HepG2 (cell line): ENCODE data around the gene FBXW2. TPM values are rescaled to one million over a fixed set of nuclear protein-coding genes. Genes with fewer than 3 reads are reported as not detected.

Experiments
- ARID5B ChIP-seq: IDR thresholded peaks from 2 replicates; pipeline ENCODE4 v1.4.0; 2020; ENCODE audit warnings: mild to moderate bottlenecking, missing genetic modification reagents
- ARNT ChIP-seq: fragments of 450-650 bp; IDR thresholded peaks from 2 replicates; pipeline ENCODE4 v1.6.1; 2017
- CERS6 ChIP-seq: sonication (generic); formaldehyde crosslinking; IDR thresholded peaks from 2 replicates; pipeline ENCODE4 v1.5.0; 2020; ENCODE audit warnings: missing genetic modification reagents
- DPF2 ChIP-seq: sonication (generic); formaldehyde crosslinking; IDR thresholded peaks from 2 replicates; pipeline ENCODE4 v1.4.0; 2020; ENCODE audit warnings: mild to moderate bottlenecking, low read depth, missing genetic modification reagents, borderline replicate concordance
- ISL2 ChIP-seq: sonication (generic); formaldehyde crosslinking; IDR thresholded peaks from 2 replicates; pipeline ENCODE4 v1.5.0; 2020; ENCODE audit warnings: missing genetic modification reagents
- LRRFIP1 ChIP-seq: sonication (generic); formaldehyde crosslinking; conservative IDR thresholded peaks from 2 replicates; pipeline ENCODE4 v1.4.0; 2020; ENCODE audit warnings: missing genetic modification reagents
- REL ChIP-seq: sonication (generic); formaldehyde crosslinking; conservative IDR thresholded peaks from 2 replicates; pipeline ENCODE4 v1.8.0; 2022; ENCODE audit warnings: mild to moderate bottlenecking, missing genetic modification reagents, moderate library complexity
- RXRB ChIP-seq: IDR thresholded peaks from 2 replicates; pipeline ENCODE4 v1.6.1; 2016; ENCODE audit warnings: borderline replicate concordance, missing genetic modification reagents, missing compliant biosample characterization
- SYNCRIP ChIP-seq: fragments of 200-400 bp; formaldehyde crosslinking; IDR thresholded peaks from 2 replicates; pipeline ENCODE4 v1.6.1; 2018; ENCODE audit warnings: mild to moderate bottlenecking, low read depth, low read length; ENCODE audit not compliant: insufficient read depth
- ZBTB40 ChIP-seq, 2 experiments: fragments of 450-650 bp in 1 of 2; sonication (generic) in 1 of 2; formaldehyde crosslinking in 1 of 2; IDR thresholded peaks; 2 replicates each; pipeline versions ENCODE4 v1.6.1 to v1.8.0; 2016 to 2022; ENCODE audit warnings: antibody characterized with exemption in 1 of 2, mild to moderate bottlenecking in 1 of 2, missing genetic modification reagents in 1 of 2
- ZNF546 ChIP-seq: sonication (generic); formaldehyde crosslinking; conservative IDR thresholded peaks from 2 replicates; pipeline ENCODE4 v1.8.1; 2023; ENCODE audit warnings: mild to moderate bottlenecking, missing genetic modification reagents
- polyA plus RNA-seq, 8 experiments: library from polyadenylated mRNA; depleted of rRNA in 3 of 8; stranded (reverse) in 7 of 8; unstranded in 1 of 8; fragments of >200 nt; fragmentation: Illumina TruSeq in 4 of 8; extraction: Trizol in 4 of 8; gene quantifications; 2 replicates each; pipeline versions ENCODE4 v1.2.1 to v1.2.3, GENCODE V29; 2011 to 2016; ENCODE audit warnings: low read depth in 4 of 8, missing spikeins in 1 of 8, mixed read lengths in 1 of 8; ENCODE audit not compliant: insufficient read depth in 1 of 8
- total RNA-seq, 5 experiments: library from RNA; depleted of rRNA; stranded (reverse); fragments of >200 nt; fragmentation: Illumina TruSeq; extraction: Trizol; gene quantifications; 2 replicates each; pipeline ENCODE4 v1.2.3, GENCODE V29; 2016; ENCODE audit warnings: low read depth in 1 of 5

Gene FBXW2
- total and polyA plus RNA-seq, 2 of the 13 experiments (the other 11 are each of a cell fraction or from before 2014, with no cell fraction given) = 35.4 to 43.1 TPM

GRCh38 chr9:120792898-120793765 is at the start of gene FBXW2 (continued):
- peak; percentile 81 for TF ChIP-seq ZBTB40 (IDR thresholded peaks at IDR 0.05)
- peak; percentile 86 for TF ChIP-seq ZBTB40 (CRISPR knock-in tag; IDR thresholded peaks at IDR 0.05)
- TF ChIP-seq RXRB (CRISPR knock-in tag) = peak; percentile 79
- TF ChIP-seq DPF2 = no peak
- peak; percentile 84; the same call in 1 of the 2 replicates for TF ChIP-seq ISL2
- TF ChIP-seq ARNT = no peak
- peak; percentile 80 for TF ChIP-seq ARID5B (CRISPR knock-in tag)
- TF ChIP-seq LRRFIP1 (CRISPR knock-in tag) = no peak
- no peak for TF ChIP-seq SYNCRIP
- no peak for TF ChIP-seq REL (CRISPR knock-in tag)
- no peak for TF ChIP-seq CERS6
- no peak; the same call in 1 of the 2 replicates for TF ChIP-seq ZNF546 (CRISPR knock-in tag)
